Esophagus (tissue), 2 donors: ENCODE results near the gene ROR1. TPM values are rescaled to one million over a fixed set of nuclear protein-coding genes. Genes with fewer than 3 reads are reported as not detected.

Source experiments
- H3K27ac ChIP-seq, 2 donors: one replicate each; pipeline ENCODE4 v1.5.1; 2013; ENCODE audit warnings: low read depth in 2 of 2, mild to moderate bottlenecking in 2 of 2, inconsistent platforms in 1 of 2, low read length in 1 of 2, moderate library complexity in 1 of 2
- H3K27me3 ChIP-seq, 2 donors: one replicate each; pipeline ENCODE4 v1.6.1; 2013; ENCODE audit warnings: low read length in 2 of 2, control low read depth in 1 of 2, mild to moderate bottlenecking in 1 of 2; ENCODE audit not compliant: insufficient read depth in 2 of 2, control insufficient read depth in 1 of 2
- H3K36me3 ChIP-seq, 2 donors: one replicate each; pipeline ENCODE4 v1.6.1; 2013; ENCODE audit warnings: low read length in 1 of 2; ENCODE audit not compliant: control insufficient read depth in 2 of 2, insufficient read depth in 2 of 2
- H3K4me1 ChIP-seq, 2 donors: one replicate each; pipeline ENCODE4 v1.6.1; 2013; ENCODE audit warnings: low read length in 1 of 2; ENCODE audit not compliant: control insufficient read depth in 2 of 2, insufficient read depth in 2 of 2
- H3K4me3 ChIP-seq, 2 donors: one replicate each; pipeline ENCODE4 v1.5.1; 2013; ENCODE audit warnings: low read length in 2 of 2, mild to moderate bottlenecking in 2 of 2, low read depth in 1 of 2, moderate library complexity in 1 of 2
- H3K9me3 ChIP-seq, 2 donors: one replicate each; pipeline ENCODE4 v1.6.1; 2013; ENCODE audit warnings: mild to moderate bottlenecking in 2 of 2, low read depth in 1 of 2, low read length in 1 of 2, moderate library complexity in 1 of 2; ENCODE audit not compliant: control insufficient read depth in 2 of 2, insufficient read depth in 1 of 2
- WGBS, 2 donors: extraction: QIAGEN DNeasy Blood & Tissue Kit; methylation state at CpG; one replicate each; pipeline ENCODE4 v1.1.7; 2013; 5-methylcytosine and 5-hydroxymethylcytosine counted together
- polyA plus RNA-seq, 2 donors: library from polyadenylated mRNA; stranded (reverse); fragments of 200-250 nt; gene quantifications; one replicate each; pipeline ENCODE4 v1.2.3, GENCODE V29; 2013
- donor health status: healthy with polysubstance abuse.
- donor health status: Bipolar disorder and iron deficiency.

Gene ROR1
- polyA plus RNA-seq, 2 donors: 1.1 to 1.9 TPM

- Histone ChIP-seq H3K9me3 (no peaks in the 10 kb centered on the region), H3K27ac (no peak overlapping the region), H3K36me3 (no peaks in the 10 kb centered on the region), H3K27me3 (no peaks in the 10 kb centered on the region), H3K4me1 (peaks cover 0 to 6% of the 10 kb centered on the region in 2 donors), H3K4me3 (no peak overlapping the region)
- 90 to 98% methylated on average over 2 of the region's 2 CpGs for WGBS, 2 donors
Measured at GRCh38 chr1:63870152-63870551, 96.3 kb downstream of the ROR1 start.

GRCh38 chr1:63871463-63871862 is 97.6 kb downstream of the ROR1 start:
- Histone ChIP-seq H3K36me3 (no peaks in the 10 kb centered on the region), H3K27ac (no peak overlapping the region), H3K27me3 (no peaks in the 10 kb centered on the region), H3K9me3 (no peaks in the 10 kb centered on the region), H3K4me3 (no peak overlapping the region), H3K4me1 (peaks cover 0 to 6% of the 10 kb centered on the region in 2 donors)
- WGBS, 2 donors: 56 to 62% methylated on average over 1 of the region's 1 CpG

GRCh38 chr1:63873751-63874150 is 99.9 kb downstream of the ROR1 start:
- Histone ChIP-seq H3K9me3 (no peaks in the 10 kb centered on the region), H3K27ac (no peak overlapping the region), H3K27me3 (no peaks in the 10 kb centered on the region), H3K4me1 (peaks cover 0 to 6% of the 10 kb centered on the region in 2 donors), H3K4me3 (no peak overlapping the region), H3K36me3 (no peaks in the 10 kb centered on the region)
- WGBS, 2 donors: 81 to 95% methylated on average over 3 of the region's 3 CpGs

DNA sequence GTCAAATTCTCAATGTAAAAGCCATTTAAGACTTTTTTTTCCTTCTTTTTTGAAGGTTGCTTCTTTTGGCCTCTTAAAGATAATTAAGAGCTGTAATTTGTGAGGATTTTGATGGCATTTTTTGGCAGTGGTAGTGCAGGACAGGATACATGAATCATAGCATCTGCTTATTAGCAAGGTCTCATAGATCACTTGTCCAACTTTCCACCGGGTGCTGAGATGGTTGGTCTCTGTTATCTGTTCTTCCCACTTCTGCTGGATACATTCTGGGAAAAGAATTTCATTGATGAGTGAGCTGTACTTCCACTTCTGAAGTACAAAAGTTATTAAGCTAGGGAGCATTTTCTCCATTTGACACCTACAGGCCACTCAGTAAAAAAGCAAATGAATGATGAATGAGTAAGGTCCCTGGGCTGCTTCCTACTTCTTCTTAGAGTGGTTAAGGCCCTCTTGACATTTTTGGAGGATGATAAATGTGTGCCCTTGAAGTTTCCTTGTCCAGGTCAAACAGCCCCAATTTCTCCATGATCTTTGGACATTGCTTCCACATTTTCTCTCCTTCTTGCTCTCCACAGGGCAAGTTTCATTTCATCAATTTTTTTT is 100.6 kb downstream of the ROR1 start:
- Histone ChIP-seq H3K4me3 (no peak overlapping the region), H3K9me3 (no peaks in the 10 kb centered on the region), H3K4me1 (peaks cover 0 to 3% of the 10 kb centered on the region in 2 donors), H3K27me3 (no peaks in the 10 kb centered on the region), H3K36me3 (no peaks in the 10 kb centered on the region), H3K27ac (no peak overlapping the region)
- 19 to 27% methylated on average over 1 of the region's 1 CpG for WGBS, 2 donors

DNA sequence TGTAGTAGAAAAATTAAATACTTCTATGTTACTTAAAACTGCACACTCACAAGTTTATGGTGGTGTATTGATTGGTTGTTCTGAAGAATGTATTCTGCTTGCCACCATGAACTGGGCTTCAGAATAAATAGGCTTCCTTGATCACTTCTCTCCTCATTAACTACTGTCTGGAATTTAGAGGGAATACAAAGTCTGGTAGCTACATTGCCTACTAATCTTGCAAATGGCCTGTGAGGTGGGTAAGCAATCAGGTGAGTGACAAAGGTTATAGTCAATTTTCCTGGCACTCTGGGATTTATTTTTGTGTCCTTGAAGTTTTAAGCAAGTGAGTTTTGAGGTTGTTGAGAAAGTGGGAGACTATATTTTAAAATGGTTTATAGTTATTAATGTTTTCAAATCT is 101.8 kb downstream of the ROR1 start:
- H3K36me3 ChIP-seq: no peaks in the 10 kb centered on the region
- no peaks in the 10 kb centered on the region for H3K27me3 ChIP-seq
- H3K9me3 ChIP-seq: no peaks in the 10 kb centered on the region
- H3K4me3 ChIP-seq: no peak overlapping the region
- peaks cover 0 to 3% of the 10 kb centered on the region in 2 donors for H3K4me1 ChIP-seq
- H3K27ac ChIP-seq: no peak overlapping the region

DNA sequence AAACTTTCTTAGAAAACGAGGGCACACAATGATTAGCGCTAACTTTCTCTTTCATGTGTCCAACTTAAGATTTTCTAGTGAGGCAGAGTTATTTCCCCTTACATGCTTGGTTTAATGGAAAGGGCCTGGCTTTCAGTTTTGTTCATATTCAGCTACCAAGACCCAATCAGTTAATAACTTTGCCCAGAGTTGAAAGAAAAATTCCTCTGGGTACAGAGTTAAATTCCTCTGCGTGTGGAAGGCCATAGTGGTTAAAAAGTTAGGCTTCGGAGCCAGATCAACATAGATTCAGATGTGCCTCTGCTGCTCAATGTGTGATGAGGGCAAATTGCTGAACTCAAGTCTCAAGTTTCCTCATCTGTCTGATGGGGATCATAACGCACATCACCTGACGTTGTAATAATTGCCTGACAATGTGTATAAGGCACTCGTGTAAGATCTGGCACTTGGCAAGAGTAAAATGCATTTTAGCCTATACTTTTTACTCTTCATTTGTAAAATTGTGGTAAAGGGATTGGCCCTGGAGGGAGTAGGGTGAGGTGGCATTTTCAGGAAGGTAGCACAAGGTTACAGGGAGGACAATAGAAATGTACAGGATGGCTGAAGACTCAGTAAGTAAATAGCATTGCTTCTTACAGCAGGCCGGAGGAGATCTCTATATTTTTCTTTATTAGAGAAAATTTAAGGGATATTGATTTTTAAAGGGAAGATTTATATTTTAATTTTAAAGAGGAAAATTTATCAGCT is 103.4 kb downstream of the ROR1 start:
- Histone ChIP-seq H3K36me3 (no peaks in the 10 kb centered on the region), H3K27ac (no peak overlapping the region), H3K4me3 (no peak overlapping the region), H3K9me3 (no peaks in the 10 kb centered on the region), H3K27me3 (no peaks in the 10 kb centered on the region), H3K4me1 (no peaks in the 10 kb centered on the region)
- WGBS, 2 donors: 83 to 84% methylated on average over 8 of the region's 8 CpGs

DNA sequence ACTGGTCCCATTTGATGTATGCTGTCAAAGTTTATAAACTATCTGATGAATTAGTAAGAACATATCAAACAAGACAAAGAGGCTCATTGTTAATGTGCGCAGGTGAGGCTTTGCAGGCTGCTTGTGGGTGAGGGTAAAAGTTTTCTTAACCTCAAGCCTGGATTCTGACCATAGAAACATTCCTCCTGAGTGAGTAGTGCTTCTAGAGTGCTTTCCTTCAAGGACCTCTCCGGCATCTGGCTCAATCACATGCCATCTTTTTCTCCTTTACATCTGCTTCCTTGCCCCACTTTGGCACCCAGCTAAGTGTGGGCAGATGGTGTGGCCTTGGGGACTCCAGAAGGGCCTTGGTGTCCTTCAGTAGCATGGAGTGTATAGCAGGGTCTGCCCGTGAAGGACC is 104.0 kb downstream of the ROR1 start:
- Histone ChIP-seq H3K27me3 (no peaks in the 10 kb centered on the region), H3K4me1 (no peaks in the 10 kb centered on the region), H3K4me3 (no peak overlapping the region), H3K27ac (no peak overlapping the region), H3K9me3 (no peaks in the 10 kb centered on the region), H3K36me3 (no peaks in the 10 kb centered on the region)
- 81 to 89% methylated on average over 3 of the region's 3 CpGs for WGBS, 2 donors

DNA sequence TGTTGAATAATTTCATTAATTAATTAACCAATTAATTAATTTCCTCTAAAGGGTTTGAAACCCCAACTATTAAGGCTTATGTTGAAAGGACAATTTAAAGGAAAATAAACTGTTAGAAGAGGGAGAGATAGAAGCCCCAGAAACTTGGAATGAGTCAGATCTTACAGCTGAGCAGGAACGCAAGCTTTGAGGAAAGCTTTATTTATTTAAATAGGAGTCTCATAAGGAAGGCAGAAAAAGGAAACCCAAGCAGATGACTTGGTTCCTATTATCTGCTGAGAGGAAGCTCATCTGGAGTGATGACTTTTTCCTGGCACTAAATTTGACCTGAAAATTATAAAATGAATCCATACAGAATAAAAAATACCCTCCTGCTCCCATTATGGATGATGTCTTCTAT is 105.1 kb downstream of the ROR1 start:
- H3K4me1 ChIP-seq: peaks cover 0 to 4% of the 10 kb centered on the region in 2 donors

GRCh38 chr1:63880958-63881576 is 107.2 kb downstream of the ROR1 start:
- no peaks in the 10 kb centered on the region for H3K36me3 ChIP-seq
- WGBS, 2 donors: 90 to 96% methylated on average over 1 of the region's 1 CpG
- no peak overlapping the region for H3K4me3 ChIP-seq
- peaks cover 0 to 4% of the 10 kb centered on the region in 2 donors for H3K4me1 ChIP-seq
- H3K27ac ChIP-seq: no peak overlapping the region
- no peaks in the 10 kb centered on the region for H3K27me3 ChIP-seq
- H3K9me3 ChIP-seq: no peaks in the 10 kb centered on the region

More for the DNA sequence above, 105.1 kb downstream of the ROR1 start:
- H3K4me3 ChIP-seq: no peak overlapping the region
- H3K9me3 ChIP-seq: no peaks in the 10 kb centered on the region
- WGBS, 2 donors: 0 to 24% methylated on average over 1 of the region's 1 CpG
- no peaks in the 10 kb centered on the region for H3K27me3 ChIP-seq
- no peak overlapping the region for H3K27ac ChIP-seq
- no peaks in the 10 kb centered on the region for H3K36me3 ChIP-seq
